ENCODE results near the gene RARRES2. TPM values are rescaled to one million over a fixed set of nuclear protein-coding genes. Genes with fewer than 3 reads are reported as not detected.
"Not testable (repeated sequence)": the region's sequence is repeated elsewhere in the genome, so short reads cannot be mapped to it uniquely, and the experiment has no call there.

Gene RARRES2
- total RNA-seq, 4 donors from 2014 or later = 143 to 193 (median 173) TPM

DNA sequence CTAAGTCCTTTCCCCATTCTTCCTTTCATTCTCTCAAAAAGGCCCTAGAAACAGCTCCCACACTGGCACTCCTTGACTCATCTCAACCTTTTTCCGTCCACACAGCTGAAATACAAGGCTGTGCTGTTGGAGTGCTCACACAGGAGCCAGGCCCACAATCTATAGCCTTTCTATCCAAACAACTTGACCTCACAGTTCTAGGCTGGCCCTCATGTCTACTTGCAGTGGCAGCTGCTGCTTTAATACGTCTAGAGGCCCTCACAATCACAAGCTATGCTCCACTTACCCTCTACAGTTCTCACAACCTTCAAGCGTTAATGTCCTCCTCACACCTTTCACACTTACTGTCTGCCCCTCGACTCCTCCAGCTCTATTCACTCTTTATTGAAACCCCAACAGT is 30.3 kb downstream of the RARRES2 start:
- no peaks in the 10 kb centered on the region for H3K4me1 ChIP-seq
- 89% methylated on average over 4 of the region's 4 CpGs for WGBS
- intact Hi-C loops (cut with DNase I) = no loop called here
- no peak for DNase-seq (ENCODE audit: extremely low spot score)
- no peak overlapping the region for H3K4me3 ChIP-seq
- H3K9me3 ChIP-seq = no peaks in the 10 kb centered on the region
- no peak for TF ChIP-seq POLR2AphosphoS5 (IDR thresholded peaks at IDR 0.05)
- no peak for TF ChIP-seq POLR2A (IDR thresholded peaks at IDR 0.05; ENCODE audit: low read depth)
- TF ChIP-seq, protein P1, sequence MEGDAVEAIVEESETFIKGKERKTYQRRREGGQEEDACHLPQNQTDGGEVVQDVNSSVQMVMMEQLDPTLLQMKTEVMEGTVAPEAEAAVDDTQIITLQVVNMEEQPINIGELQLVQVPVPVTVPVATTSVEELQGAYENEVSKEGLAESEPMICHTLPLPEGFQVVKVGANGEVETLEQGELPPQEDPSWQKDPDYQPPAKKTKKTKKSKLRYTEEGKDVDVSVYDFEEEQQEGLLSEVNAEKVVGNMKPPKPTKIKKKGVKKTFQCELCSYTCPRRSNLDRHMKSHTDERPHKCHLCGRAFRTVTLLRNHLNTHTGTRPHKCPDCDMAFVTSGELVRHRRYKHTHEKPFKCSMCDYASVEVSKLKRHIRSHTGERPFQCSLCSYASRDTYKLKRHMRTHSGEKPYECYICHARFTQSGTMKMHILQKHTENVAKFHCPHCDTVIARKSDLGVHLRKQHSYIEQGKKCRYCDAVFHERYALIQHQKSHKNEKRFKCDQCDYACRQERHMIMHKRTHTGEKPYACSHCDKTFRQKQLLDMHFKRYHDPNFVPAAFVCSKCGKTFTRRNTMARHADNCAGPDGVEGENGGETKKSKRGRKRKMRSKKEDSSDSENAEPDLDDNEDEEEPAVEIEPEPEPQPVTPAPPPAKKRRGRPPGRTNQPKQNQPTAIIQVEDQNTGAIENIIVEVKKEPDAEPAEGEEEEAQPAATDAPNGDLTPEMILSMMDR (IDR thresholded peaks at IDR 0.05) = no peak
- TF ChIP-seq EP300 (IDR thresholded peaks at IDR 0.05) = no peak
- no peak overlapping the region for H3K27ac ChIP-seq (replicated peaks in 1 of 4)
- no peaks in the 10 kb centered on the region for H3K36me3 ChIP-seq
- no peaks in the 10 kb centered on the region for H3K27me3 ChIP-seq

DNA sequence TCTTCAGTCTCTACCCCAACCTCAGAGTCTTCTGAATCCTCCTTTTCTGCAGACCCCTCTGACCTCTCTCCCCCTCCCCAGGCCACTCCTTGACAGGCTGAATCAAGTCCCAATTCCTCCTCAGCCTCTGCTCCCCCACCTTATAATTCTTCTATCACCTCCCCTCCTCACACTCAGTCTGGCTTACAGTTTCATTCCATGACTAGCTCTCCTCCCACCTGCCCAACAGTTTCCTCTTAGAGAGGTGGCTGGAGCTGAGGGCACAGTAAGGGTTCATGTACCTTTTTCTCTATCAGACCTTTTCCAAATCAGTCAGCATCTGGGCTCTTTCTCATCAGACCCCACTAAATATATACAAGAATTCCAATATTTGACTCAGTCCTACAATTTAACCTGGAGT is 32.9 kb downstream of the RARRES2 start:
- no peaks in the 10 kb centered on the region for H3K9me3 ChIP-seq
- no peaks in the 10 kb centered on the region for H3K4me1 ChIP-seq
- no peak overlapping the region for H3K27ac ChIP-seq (replicated peaks in 1 of 4)
- no peaks in the 10 kb centered on the region for H3K27me3 ChIP-seq
- intact Hi-C loops (cut with DNase I) = no loop called here
- DNase-seq (ENCODE audit: extremely low spot score) = no peak
- no peak for TF ChIP-seq POLR2A (IDR thresholded peaks at IDR 0.05; ENCODE audit: low read depth)
- TF ChIP-seq, protein P1 (IDR thresholded peaks at IDR 0.05) = no peak
- no peak for TF ChIP-seq EP300 (IDR thresholded peaks at IDR 0.05)
- no peak for TF ChIP-seq POLR2AphosphoS5 (IDR thresholded peaks at IDR 0.05)
- no peak overlapping the region for H3K4me3 ChIP-seq
- no peaks in the 10 kb centered on the region for H3K36me3 ChIP-seq

DNA sequence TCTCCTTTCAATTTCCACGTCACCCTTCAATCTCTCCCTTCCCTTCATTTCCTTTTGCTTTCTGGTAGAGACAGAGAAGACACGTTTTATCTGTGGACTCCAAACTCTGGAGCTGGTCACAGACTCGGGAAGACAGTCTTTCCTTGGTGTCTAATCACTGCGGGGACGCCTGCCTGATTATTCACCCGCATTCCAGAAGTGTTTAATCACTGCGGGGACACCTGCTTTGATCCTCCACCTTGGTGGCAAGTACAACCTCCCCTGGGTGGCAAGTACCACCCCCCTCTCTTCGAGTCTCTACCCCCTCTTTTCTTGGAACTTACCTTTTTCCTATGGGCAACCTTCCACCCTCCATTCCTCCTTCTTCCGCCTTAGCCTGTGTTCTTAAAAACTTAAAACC is 33.5 kb downstream of the RARRES2 start:
- no peaks in the 10 kb centered on the region for H3K4me1 ChIP-seq
- H3K4me3 ChIP-seq = no peak overlapping the region
- H3K36me3 ChIP-seq = no peaks in the 10 kb centered on the region
- intact Hi-C loops (cut with DNase I) = no loop called here
- H3K27ac ChIP-seq (replicated peaks in 1 of 4) = no peak overlapping the region
- TF ChIP-seq POLR2A (IDR thresholded peaks at IDR 0.05; ENCODE audit: low read depth) (no peak), POLR2AphosphoS5 (IDR thresholded peaks at IDR 0.05) (no peak), EP300 (IDR thresholded peaks at IDR 0.05) (no peak)
- TF ChIP-seq, protein P1 (IDR thresholded peaks at IDR 0.05) = no peak
- H3K27me3 ChIP-seq = no peaks in the 10 kb centered on the region
- DNase-seq (ENCODE audit: extremely low spot score) = no peak
- no peaks in the 10 kb centered on the region for H3K9me3 ChIP-seq
- WGBS = 89% methylated on average over 9 of the region's 9 CpGs

DNA sequence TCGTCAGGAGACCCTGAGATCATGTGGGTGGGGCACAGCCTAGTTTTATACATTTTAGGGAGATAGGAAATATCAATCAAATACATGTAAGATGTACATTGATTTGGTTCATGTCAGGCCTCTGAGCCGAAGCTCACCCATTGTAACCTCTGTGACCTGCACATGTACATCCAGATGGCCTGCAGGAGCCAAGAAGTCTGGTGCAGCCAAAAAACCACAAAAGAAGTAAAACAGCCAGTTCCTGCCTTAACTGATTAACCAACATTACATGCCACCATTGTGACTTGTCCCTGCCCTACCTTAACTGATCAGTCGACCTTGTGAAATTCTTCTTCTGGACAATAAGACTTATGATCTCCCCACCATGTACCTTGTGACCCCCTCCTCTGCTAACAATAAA is 34.3 kb downstream of the RARRES2 start:
- Histone ChIP-seq H3K36me3 (no peaks in the 10 kb centered on the region), H3K4me3 (no peak overlapping the region), H3K27me3 (no peaks in the 10 kb centered on the region), H3K4me1 (no peaks in the 10 kb centered on the region), H3K9me3 (no peaks in the 10 kb centered on the region), H3K27ac (replicated peaks in 1 of 4) (no peak overlapping the region)
- TF ChIP-seq, protein P1 (IDR thresholded peaks at IDR 0.05) = no peak
- no peak for TF ChIP-seq POLR2AphosphoS5 (IDR thresholded peaks at IDR 0.05)
- DNase-seq (ENCODE audit: extremely low spot score) = no peak
- intact Hi-C loops (cut with DNase I) = no loop called here
- 87% methylated on average over 3 of the region's 3 CpGs for WGBS

DNA sequence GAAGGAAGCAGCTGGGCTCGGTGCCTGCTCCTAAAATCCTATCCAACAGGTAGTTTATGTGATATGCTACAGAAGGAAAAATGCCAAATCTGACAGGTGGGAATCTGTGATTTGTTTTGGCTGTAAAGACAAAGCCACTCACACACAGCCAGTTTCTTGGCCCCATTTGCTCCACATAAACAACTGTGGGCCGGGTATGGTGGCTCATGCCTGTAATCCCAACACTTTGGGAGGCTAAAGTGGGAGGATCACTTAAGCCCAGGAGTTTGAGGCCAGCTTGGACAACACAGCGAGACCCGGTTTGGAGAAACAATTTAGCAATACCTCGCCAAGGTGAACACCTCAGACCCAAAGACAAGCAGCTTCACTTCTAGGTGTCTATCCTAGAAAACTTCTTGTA is 35.1 kb downstream of the RARRES2 start:
- H3K4me1 ChIP-seq; H3K27me3 ChIP-seq; intact Hi-C loops (cut with DNase I); H3K36me3 ChIP-seq; H3K9me3 ChIP-seq; H3K4me3 ChIP-seq; DNase-seq (ENCODE audit: extremely low spot score); H3K27ac ChIP-seq (replicated peaks in 1 of 4): not testable (repeated sequence)
- 71% methylated on average over 5 of the region's 5 CpGs for WGBS

DNA sequence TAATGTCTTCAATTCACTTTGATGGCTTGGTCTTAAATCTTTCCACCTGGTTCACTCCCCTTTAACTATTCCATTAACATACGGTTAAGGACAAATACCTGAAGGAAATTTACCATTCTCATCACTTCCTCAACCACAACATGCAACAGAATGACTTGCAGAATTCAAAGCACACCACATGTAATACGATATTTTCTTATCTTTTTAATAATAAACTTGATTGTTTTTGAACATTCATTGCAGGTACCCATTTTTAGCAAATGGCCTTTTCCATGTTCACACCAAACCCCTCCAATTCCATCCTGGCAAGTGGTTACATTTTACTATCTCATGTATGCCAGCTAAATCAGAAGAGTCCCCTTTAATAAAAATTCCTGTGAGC is 35.5 kb downstream of the RARRES2 start:
- intact Hi-C loops (cut with DNase I); H3K4me3 ChIP-seq; H3K4me1 ChIP-seq; H3K27ac ChIP-seq (replicated peaks in 1 of 4); H3K9me3 ChIP-seq; H3K27me3 ChIP-seq; H3K36me3 ChIP-seq; DNase-seq (ENCODE audit: extremely low spot score): not testable (repeated sequence)
- 78% methylated on average over 2 of the region's 2 CpGs for WGBS

DNA sequence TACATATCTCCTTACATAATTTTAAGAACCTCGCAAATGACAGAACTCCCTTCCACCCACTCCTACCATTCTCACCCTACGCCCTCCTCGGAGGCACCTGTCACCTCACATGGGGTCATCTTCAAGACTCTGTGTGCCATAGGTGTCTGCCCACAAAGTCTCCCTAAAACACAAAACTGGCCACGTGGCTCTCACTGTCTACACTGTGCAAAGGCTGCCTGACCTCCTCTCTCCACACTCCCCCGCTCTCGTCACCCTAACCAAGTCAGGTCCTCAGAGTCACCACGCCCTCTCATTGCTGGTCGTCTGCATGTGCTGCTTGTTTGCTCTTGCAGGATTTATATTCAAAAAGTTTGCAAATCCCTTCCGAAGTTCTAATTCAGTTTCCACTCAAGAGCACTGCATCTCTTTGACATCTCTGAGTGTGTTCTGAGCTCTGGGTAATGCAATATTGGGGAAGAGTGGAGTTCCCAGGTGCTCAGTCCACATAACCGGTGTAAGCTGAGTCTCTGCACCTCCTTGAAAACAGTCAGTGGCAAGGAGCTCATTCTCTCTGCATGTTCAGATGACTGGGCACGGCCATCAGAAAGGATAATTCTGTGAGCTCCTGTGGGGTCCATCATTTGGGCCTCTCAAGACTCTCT is 36.0 kb downstream of the RARRES2 start:
- H3K4me3 ChIP-seq; DNase-seq (ENCODE audit: extremely low spot score); H3K27me3 ChIP-seq; intact Hi-C loops (cut with DNase I); H3K4me1 ChIP-seq; H3K9me3 ChIP-seq; H3K27ac ChIP-seq (replicated peaks in 1 of 4); H3K36me3 ChIP-seq: not testable (repeated sequence)
- WGBS = 84% methylated on average over 11 of the region's 11 CpGs

DNA sequence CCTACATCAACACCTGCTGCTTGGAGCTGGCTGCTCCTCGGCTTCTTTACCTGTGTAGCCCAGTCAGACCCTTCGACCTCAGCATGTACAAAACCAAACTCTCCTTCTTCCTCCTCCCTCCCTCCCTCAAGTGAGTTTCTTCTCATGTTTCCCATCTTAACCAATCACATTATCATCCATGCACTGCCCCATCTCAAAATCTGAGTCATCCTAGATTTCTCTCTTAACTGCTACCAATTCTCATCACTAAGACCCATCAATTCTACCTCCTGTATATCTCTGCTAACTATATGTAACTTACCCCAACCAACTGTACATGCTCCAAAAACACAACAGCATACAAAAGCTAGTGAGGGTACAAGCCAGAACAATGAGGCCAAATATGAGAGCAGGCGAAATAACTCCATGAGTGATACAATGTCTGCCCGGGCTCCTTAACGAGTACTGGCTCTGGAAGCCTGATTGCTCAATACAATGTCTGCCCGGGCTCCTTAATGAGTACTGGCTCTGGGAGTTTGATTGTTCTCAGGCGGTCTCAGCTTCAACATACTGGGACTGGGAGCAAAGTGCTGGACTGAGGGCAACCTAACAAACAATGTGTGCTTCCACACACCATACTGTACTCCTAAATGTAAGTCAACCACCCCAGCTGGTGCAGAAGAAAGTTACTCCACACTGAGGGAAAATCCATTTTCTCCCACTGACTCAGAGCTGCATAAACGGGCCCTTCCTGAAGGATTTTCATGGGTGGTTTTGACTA is 36.8 kb downstream of the RARRES2 start:
- DNase-seq (ENCODE audit: extremely low spot score); H3K9me3 ChIP-seq; intact Hi-C loops (cut with DNase I); H3K4me3 ChIP-seq; H3K36me3 ChIP-seq; H3K27ac ChIP-seq (replicated peaks in 1 of 4); H3K27me3 ChIP-seq; H3K4me1 ChIP-seq: not testable (repeated sequence)
- 93% methylated on average over 3 of the region's 8 CpGs for WGBS

Measured in esophagus muscularis mucosa (tissue), 4 donors.